Measurements from ENCODE around the gene SMAD1.

The SMAD1 gene

GRCh38 chr4:145554691-145555090, 73.0 kb downstream of the SMAD1 start:
- TF ChIP-seq CTCF (conservative IDR thresholded peaks at IDR 0.05; ENCODE audit: low read length), result no peak
- no peak for TF ChIP-seq EZH2phosphoT487 (IDR thresholded peaks at IDR 0.05; ENCODE audit: borderline replicate concordance)
- H3K4me3 ChIP-seq (ENCODE audit: low read length, poor library complexity, severe bottlenecking), result no peak overlapping the region
- no peaks in the 10 kb centered on the region for H3K27me3 ChIP-seq (ENCODE audit: insufficient read depth, low read length, poor library complexity, severe bottlenecking)
- peaks cover 26% of the 10 kb centered on the region; the same call in 1 of the 2 replicates for H3K36me3 ChIP-seq (ENCODE audit: insufficient read depth, low read length)
- no peaks in the 10 kb centered on the region for H3F3A ChIP-seq (ENCODE audit: low read depth)
- H3K79me2 ChIP-seq (ENCODE audit: insufficient read depth, low read length), result no peaks in the 10 kb centered on the region
- no peak overlapping the region for H3K4me2 ChIP-seq (ENCODE audit: low read depth, low read length, poor library complexity, severe bottlenecking)
- H2AFZ ChIP-seq (ENCODE audit: low read length), result no peak overlapping the region
- no peaks in the 10 kb centered on the region for H3K9me2 ChIP-seq (replicated peaks; ENCODE audit: low read depth, low read length)
- H3K4me1 ChIP-seq (ENCODE audit: insufficient read depth, low read length, poor library complexity, severe bottlenecking), result peaks cover 3% of the 10 kb centered on the region
- H3K9me3 ChIP-seq (ENCODE audit: insufficient read depth, low read depth, low read length), result no peaks in the 10 kb centered on the region
- no peak overlapping the region for H3K9ac ChIP-seq (ENCODE audit: low read depth, low read length, poor library complexity, severe bottlenecking)
- no peaks in the 10 kb centered on the region for H4K20me1 ChIP-seq (ENCODE audit: insufficient read depth, low read length, poor library complexity, severe bottlenecking)

GRCh38 chr4:145557720-145558119, 76.1 kb downstream of the SMAD1 start:
- H4K20me1 ChIP-seq (ENCODE audit: insufficient read depth, low read length, poor library complexity, severe bottlenecking), result no peaks in the 10 kb centered on the region
- no peak overlapping the region for H2AFZ ChIP-seq (ENCODE audit: low read length)
- H3K4me2 ChIP-seq (ENCODE audit: low read depth, low read length, poor library complexity, severe bottlenecking), result no peak overlapping the region
- H3K79me2 ChIP-seq (ENCODE audit: insufficient read depth, low read length), result no peaks in the 10 kb centered on the region
- H3F3A ChIP-seq (ENCODE audit: low read depth), result no peaks in the 10 kb centered on the region
- H3K4me3 ChIP-seq (ENCODE audit: low read length, poor library complexity, severe bottlenecking), result no peak overlapping the region
- no peaks in the 10 kb centered on the region for H3K27me3 ChIP-seq (ENCODE audit: insufficient read depth, low read length, poor library complexity, severe bottlenecking)
- TF ChIP-seq CTCF (conservative IDR thresholded peaks at IDR 0.05; ENCODE audit: low read length) (peak; percentile 100), EZH2phosphoT487 (IDR thresholded peaks at IDR 0.05; ENCODE audit: borderline replicate concordance) (no peak)
- no peak overlapping the region for H3K9ac ChIP-seq (ENCODE audit: low read depth, low read length, poor library complexity, severe bottlenecking)
- no peaks in the 10 kb centered on the region for H3K9me2 ChIP-seq (replicated peaks; ENCODE audit: low read depth, low read length)
- no peaks in the 10 kb centered on the region for H3K4me1 ChIP-seq (ENCODE audit: insufficient read depth, low read length, poor library complexity, severe bottlenecking)
- peaks cover 26% of the 10 kb centered on the region; the same call in 1 of the 2 replicates for H3K36me3 ChIP-seq (ENCODE audit: insufficient read depth, low read length)
- H3K9me3 ChIP-seq (ENCODE audit: insufficient read depth, low read depth, low read length), result no peaks in the 10 kb centered on the region

GRCh38 chr4:145563293-145563985, 81.8 kb downstream of the SMAD1 start:
- Histone ChIP-seq H3F3A (ENCODE audit: low read depth) (no peaks in the 10 kb centered on the region), H3K4me3 (ENCODE audit: low read length, poor library complexity, severe bottlenecking) (no peak overlapping the region), H3K27me3 (ENCODE audit: insufficient read depth, low read length, poor library complexity, severe bottlenecking) (no peaks in the 10 kb centered on the region), H3K9me3 (ENCODE audit: insufficient read depth, low read depth, low read length) (no peaks in the 10 kb centered on the region), H4K20me1 (ENCODE audit: insufficient read depth, low read length, poor library complexity, severe bottlenecking) (no peaks in the 10 kb centered on the region), H3K9ac (ENCODE audit: low read depth, low read length, poor library complexity, severe bottlenecking) (no peak overlapping the region), H3K4me2 (ENCODE audit: low read depth, low read length, poor library complexity, severe bottlenecking) (no peak overlapping the region), H3K9me2 (replicated peaks; ENCODE audit: low read depth, low read length) (no peaks in the 10 kb centered on the region), H3K36me3 (ENCODE audit: insufficient read depth, low read length) (peaks cover 12% of the 10 kb centered on the region; the same call in 1 of the 2 replicates), H3K79me2 (ENCODE audit: insufficient read depth, low read length) (no peaks in the 10 kb centered on the region), H3K4me1 (ENCODE audit: insufficient read depth, low read length, poor library complexity, severe bottlenecking) (peaks cover 17% of the 10 kb centered on the region), H2AFZ (ENCODE audit: low read length) (no peak overlapping the region)
- no peak for TF ChIP-seq CTCF (conservative IDR thresholded peaks at IDR 0.05; ENCODE audit: low read length)
- no peak for TF ChIP-seq EZH2phosphoT487 (IDR thresholded peaks at IDR 0.05; ENCODE audit: borderline replicate concordance)
